Fibroblast of skin of right quadriceps (primary cell): Measurements from ENCODE around the gene NPDC1.

Experiments
- DNase-seq: peaks from one replicate; pipeline ENCODE4 v3.0.0-alpha.2; 2013

NPDC1 gene

DNA sequence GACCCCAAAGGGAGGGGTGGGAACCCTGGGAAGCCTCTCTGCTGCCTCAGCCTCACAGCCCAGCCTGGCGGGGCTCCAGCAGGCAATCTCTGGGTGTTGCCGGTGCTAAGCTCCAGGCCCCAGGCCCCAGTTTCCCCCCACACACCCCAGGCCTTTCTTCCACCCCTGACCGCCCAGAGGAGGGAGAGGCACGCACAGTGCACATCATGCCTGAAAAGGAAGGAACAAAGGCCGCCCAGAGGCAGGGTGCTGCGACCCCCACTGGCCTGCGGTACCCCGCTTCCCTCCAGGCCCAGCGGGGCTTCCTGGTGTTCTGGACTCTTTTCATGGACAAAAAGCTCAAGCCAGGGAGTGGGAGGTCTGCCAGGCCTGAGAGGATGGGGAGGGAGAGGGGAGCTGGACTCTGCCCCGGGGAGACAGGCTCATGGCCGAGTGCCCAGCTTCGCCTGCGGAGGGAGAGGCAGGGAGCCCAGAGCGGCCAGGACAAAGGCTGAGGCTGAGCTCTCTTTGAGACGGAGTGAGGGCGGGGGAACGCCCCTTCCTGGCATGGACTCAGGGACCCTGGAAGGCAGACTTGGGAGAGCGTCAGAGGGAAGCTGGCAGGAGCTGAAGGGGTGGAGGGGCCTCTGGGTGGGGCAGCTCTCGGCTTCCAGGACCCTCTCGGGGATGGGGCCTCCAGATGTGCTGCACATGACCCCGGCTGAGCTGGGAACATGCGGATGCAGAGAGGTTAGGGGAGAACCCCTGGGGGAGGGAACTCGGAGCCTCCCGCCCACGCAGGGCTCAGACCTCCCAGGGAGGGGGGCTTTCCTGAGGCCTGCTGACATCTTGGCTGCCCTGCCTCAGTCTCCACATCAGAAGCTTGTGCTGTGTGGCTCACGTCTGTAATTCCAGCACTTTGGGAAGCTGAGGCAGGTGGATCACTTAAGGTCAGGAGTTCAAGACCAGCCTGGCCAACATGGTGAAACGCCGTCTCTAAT is 9.7 kb upstream of the NPDC1 start:
- DNase-seq: peak; percentile 43

DNA sequence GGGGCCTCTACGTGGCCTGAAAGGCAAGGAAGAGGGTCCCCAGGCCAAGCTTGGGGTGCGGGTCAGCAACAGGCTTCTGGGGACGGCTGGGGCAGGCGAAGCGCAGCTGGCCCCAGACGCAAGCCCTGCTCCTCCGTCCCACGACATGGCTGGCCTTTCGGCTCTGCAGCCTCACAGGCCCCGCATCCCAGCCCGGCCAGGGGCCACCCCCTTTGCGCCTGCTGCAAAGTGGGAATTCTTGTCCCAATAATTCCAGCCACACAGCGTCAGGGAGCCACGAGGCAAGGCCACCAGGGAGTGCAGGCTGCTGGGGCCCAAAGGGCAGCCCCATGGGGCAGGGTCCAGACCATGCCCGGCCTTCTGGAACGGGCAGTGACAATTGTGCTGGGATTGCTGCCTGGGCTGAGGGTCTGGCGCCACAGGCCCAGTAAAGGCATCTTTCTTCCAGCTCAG is 9.0 kb upstream of the NPDC1 start:
- no peak for DNase-seq

DNA sequence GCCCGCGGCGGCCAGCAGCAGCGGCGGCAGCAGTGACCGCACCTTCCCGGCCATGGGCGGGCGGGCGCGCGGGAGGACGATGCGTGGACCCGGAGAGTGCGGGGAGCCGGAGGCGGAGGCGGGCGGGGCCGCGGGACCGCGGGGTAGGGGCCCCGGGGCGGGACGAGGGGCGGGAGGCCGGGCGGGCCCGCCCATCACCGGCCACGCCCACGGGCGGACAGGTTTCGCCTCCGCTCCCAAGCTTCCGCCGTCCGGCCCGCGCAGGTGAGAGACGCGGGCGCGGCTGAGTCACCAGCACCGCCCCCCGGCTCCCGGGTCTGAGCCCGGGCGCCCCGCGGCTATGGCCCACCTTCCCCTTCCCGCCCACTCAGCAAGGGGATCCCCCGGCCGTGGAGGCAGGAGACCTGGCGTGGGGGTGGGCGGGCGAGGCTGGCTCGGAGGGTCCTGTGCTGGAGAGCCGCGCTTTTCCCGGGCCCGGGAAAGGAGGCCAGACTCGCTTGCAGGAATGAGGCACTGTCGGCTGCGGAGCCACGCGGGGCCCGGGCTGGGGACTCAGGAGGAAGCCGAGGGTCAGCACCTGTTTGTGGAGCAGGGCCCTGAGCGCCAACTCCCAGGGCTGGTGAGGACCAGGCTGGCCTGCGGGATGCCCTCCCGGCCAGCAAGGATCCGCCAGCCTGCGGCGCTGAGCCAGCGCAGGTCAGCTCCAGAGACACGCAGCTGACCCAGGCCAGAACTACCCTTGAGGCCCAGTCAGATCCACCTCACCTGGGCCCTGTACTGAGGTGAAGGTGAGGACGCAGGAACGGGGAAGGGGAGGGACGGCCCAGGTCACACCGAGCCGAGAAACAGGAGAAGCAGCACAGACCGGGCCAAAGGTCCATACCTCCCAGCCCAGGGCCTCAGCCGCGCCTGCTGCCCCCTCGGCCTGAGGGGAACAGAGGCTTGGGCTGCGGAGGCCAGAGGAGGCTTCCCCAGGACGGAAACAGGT is 8.3 kb upstream of the NPDC1 start, which contains the start of gene ENTPD2:
Gene ENTPD2 (minus strand): TSS at position 118 of the 988 bp plus-strand sequence. CDS start 64 bp downstream, at position 54.
- no peak for DNase-seq

DNA sequence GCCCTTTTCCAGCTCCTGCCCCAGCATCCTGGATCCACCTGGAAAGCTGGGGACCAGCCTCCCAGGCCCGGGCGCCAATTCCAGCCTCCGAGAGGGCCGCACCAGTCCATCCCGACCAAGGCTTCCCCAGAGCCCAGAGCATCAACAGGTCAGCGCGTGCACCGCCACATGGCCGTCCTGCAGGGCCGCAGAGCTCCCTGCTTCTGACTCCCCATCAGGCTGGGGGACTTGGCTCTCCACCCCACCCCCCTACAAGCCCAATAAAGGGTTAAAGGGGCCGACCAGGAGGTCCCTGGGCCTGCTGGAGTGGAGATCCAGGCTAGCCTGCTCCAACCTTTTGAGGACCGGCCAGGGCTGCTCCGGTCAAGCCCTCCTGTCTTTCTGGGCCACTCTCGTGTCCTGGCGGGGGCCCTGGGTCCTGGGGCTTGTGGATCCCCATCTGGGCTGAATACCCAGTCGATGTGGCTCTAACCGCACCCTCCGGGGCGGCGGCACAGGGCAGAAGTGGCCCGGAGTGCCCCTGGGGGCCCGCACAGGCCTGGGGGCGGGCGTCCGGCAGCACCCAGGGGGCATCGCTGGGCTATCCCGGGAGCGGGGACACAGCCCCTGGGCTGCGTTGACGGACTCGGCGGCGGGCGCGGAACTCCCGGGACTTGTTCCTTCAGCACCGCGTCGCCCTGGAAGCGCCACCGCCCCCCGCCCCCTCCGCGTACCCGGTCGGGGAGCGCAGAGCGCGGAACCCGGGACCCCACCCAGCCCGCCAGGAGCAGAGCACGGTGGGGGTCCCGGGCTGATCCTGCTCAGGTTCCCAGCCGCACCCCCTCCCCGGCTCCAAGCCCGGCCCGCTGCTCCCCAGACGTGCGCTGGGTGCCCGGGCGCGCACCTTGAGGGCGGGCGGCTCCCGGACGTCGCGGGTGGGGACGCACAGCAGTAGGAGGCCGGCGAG is 7.3 kb upstream of the NPDC1 start:
- DNase-seq: no peak

DNA sequence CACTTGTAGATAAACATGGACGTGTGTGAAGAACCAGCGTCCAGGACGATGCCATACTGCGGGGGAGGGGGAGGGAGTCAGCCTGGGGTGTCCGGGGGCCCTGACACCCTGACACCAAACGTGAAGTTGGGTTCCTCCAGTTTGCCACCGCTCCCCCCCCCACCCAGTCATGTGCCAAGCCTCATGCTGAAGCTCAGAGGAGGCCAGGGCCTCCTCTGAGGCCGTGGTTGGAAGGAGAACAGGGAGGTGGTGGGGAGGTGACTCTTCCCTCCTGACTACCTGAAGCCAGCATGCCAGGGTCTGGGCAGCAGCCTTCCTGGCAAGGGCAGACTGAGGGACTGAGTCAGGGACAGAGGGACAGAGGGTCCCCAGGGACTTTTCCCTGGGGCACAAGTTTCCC is 6.3 kb upstream of the NPDC1 start:
- DNase-seq: no peak

DNA sequence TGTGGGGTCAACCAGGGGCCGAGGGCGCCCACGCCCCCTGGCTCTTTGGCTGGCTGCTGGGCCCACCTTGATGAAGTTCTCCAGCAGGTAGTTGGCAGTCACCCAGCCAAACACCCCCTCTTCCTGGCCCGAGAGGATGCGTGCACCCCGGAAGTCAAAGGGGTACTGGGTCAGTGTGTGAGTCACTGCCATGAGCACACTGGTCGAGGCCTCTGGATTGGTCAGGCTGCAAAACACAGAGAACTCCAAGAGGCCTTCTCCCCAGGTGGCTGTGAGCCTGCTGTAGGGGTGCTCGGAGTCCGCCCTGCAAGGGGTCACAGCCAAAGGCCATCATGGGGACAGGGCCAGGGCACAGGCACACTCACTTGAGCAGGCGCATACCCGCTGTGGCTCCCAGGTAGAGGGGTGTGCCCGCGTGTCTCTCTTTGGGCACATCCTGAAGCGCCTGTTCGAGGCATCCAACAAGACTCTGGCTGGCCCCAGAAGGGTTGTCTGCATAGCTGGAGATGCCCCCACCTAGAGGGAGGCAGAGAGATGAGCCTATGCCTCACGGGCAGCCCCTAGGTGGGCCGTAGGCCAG is 5.3 kb upstream of the NPDC1 start:
- no peak for DNase-seq

DNA sequence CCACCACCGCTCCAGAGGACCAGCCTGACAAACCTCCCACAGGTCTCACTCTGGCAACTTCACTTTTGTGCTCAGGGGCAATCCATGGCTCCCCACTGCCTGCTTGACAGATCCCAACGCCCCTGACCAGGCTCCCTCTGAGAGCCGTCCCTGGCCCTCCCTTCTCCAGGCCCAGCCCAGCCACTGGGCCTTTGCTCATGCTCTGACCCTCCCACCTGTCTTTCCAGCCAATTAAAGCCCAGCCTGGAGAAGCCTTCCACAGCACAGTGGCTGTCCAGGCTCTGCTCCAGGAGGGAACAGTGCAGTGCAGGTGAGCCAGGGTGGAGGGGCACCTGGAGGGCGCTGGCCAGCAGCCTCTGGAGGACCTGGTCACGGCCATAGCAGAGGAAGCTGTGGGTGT is 4.6 kb upstream of the NPDC1 start:
- DNase-seq: no peak

DNA sequence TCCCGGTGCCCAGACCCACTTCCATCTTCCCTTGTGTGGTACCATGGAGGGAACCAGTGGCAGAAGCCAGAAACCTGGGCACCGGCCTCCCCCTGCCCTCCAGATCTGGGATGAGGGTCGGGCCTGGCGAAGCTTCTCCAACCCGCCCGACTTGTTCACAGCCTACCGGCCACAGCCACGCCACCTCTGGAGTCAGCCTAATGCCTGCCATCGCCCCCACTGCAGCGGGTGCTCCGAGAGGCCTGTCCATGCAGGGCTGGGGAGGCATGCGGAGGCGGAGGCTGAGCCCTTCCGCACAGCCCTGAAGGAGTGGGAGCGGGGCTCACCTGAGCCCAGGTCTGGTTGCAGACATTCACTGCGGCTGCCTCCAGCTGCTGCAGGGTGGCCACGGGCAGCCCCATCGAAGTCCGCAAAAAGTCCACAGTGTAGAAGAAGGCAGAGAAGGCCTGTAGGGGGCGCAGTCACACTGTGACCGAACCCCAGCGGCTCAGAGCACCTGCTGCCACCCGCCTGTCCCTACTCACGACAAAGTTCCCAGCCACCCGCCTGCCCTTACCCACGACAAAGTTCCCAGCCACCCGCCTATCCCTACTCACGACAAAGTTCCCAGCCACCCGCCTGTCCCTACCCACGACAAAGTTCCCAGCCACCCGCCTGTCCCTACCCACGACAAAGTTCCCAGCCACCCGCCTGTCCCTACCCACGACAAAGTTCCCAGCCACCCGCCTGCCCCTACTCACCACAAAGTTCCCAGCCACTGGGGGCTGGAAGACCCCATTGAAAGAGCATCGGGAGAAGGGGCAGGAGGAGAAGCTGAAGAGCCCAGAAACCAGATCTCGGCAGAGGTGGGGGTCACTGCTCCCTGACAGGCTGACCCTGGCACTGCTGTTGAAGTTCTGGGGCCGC is 3.8 kb upstream of the NPDC1 start:
- DNase-seq: no peak

DNA sequence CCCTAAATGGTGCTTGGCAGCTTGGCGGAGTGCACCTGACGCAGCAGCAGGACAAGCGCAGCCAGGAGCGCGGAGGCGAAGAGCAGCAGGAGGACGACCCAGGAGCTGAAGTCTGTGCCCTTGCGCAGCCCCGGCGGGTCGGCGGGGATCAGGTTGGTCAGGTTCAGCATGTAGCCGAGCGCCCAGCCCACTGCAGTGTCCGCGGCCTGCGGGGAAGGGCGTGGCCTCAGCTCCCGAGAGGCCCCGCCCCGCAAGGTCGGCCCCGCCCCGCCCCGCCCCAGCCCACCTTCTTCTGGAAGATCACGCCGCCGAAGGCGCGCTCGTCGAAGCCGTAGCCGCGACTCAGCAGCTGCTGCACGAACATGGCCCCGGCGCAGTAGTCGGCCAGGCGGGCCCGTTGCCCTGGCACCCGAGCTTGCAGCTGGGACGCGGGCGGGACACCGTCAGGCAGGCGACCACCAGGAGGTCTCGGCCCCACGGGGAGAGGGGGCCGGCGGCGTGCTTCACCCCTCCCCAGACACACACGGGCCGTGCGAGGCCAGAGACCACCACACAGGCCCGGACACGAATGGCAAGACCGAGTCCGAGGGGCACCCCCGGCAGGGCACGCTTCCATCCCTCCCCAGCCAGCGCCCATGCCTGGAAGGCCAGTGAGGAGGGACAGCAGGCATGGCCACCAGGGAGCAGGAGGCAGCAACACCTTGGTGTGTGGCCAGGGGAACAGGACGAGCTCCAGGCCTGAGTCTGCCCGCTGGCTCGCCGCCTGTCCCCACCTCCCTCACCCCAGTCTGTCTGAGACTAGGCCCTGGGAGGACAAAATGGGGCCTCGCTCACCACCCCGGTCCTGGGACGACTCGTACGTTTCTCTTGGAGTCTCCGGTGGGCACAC is 2.9 kb upstream of the NPDC1 start:
- no peak for DNase-seq

DNA sequence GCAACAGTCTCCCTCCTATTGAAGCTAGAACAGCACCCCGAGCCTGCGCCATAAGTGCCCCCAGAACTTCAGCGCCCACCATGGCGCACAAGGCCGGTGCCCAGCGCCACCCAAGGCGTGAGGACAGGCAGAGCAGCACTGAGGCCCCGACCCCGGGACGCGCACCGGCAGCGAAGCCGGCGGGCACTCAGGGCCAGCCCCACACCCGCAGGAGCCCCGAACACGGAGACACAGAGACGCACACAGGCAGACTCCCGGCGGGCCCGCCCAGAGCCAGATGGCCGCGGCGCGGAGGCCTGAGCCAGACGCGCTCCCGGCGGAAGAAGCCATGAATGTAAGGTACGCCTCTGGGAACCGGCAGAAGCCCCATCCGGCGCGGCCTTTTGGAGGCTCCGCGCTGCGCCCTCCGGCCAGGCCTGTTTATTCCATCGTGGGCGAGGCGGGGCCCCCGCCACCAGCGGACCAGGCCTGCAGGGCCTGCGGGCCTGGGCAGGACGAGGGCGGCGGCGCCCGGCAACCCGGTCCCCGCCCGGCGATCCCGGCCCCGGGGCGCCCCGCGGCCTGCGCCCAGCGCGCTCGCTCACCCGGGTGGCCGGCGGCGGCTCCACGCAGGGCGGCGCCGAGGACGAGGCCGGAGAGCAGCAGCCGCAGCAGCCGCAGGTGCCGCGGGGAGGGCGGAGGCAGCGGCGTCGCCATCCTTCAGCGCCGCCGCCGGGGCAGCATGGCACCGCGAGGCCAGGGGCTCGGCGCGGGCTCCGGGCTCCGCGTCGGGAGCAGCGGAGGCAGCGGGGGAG is 486 bp downstream of the NPDC1 start:
- DNase-seq: peak; percentile 21

DNA sequence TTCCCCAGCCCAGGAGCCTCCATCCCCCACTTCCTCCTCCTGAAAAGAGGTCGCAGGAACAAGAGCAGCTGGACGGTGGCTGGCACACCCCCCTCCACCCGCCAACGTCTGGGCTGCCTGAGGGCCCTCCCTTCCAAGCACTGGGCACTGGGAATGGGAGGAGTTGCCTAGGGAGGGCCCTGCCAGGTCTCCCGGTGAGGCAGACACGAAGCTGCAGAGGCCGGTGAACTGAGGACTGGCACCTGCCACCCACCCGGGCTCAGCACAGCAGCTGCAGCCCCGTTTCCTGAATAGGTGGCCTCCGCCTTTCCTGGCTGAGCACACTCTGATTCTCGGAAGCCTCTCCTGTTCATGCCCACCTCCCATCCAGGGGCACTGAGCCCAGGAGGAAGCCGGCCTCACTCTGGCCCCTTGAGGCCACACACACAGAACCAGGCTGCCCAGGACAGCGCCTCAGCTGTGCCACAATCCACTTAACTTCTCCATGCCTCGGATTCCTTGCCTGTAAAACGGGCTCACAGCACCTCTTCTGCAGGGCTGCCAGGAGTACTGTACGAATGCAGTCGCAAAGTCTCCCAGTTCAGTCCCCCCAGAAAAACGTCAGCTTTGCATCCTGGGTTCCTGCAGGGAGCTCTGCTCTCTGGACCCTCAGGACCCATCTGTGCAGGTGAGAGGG is 1.3 kb downstream of the NPDC1 start:
- DNase-seq: no peak

DNA sequence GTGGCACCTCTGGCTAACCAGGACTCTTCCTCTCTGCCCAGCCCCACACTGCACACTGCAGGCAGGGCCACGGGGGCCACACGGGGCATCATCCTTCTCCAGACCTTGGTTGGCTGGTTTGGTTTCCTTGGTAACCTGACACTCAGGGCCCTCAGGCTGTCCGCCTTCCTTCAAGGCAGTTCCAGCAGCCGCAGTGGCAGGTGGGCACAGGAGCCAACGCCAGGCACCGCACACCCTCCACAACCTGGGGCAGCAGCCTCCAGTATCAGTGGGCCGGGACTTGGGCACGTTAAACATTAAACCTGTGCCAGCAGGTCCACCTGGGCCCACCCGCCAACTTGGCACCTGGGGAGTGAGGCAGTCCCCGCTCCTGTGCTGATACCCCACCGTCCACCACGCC is 1.9 kb downstream of the NPDC1 start:
- DNase-seq: no peak

DNA sequence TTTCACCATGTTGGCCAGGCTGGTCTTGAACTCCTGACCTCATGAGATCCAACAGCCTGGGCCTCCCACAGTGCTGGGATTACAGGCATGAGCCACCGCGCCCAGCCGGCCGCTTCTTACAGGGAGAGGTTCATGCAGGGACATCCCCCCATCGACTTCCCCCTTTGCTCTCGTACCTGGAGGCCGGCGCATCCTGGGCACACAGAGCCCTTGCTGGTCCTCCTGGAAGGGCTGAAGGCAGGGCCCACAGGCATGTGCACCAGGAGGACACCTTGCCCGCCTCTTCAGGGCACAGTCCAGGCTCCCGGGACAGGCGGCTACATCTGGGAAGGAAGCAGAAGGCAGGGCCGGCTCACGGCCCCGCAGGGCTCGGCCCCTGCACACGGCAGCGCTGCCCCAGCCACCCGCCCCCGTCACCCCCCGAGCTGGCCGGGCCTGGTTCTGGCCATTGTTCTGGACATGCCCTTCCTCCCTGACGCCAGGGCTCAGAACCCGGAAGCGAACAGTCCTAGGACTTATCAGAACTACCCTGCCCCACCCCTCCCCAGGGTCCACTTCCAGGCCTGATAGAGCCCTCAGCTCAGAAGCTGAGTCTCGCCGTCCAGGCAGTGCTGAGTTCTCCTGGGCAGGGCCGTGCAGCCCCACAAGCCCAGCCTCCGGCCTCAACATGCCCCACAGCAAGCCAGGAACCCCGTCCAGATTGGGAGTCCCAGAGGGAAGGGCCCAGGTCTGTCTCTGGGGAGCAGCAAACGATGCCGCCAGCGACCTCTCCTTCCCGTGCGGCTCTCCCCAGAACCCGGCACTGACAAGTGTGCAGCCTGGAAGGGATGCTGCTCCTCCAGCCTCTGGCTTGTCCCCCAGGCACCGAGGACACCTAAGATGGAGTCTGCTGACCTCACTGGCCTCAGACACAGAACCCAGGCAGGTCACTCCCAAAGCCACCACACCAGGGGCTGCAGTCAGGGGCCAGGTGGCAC is 2.9 kb downstream of the NPDC1 start:
- no peak for DNase-seq

DNA sequence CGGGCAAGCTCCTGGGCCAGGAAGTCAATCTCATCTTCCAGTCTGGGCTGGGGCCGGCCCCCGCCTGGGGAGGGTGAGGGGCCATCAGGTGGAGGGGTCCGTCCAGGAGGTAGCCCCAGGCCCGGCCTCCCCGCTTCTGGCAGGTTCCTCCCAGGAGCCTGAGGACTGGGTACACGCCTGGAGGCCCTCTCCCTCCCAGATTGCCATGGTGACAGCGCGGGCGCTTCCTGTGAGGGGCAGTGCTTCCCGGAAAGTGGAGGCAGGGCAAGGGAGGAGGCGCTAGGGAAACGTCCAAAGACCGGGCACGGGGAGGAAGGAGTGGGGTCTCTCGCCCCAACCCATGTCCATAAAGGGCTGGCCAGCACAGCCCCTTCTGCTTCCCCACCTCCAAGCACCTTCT is 4.9 kb downstream of the NPDC1 start:
- no peak for DNase-seq

DNA sequence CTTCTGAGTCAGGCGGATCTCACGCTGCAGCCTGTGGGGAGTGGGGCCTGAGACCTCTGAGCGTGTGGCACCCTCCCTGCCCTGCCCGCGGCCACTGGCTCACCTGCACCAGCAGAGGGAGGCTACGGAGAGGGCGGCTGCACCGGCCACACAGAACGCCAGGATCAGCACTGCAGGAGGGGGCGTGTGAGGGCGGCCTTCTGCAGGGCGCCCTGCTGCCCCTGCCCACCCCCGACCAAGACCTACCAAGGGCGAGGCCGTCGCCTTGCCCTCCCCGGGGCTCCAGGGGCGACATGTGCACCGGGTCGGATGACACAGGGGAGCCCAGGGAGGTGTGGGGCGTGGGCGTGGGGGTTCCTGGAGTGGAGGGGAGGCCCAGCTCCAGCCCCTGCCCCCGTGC is 5.4 kb downstream of the NPDC1 start:
- DNase-seq: no peak

DNA sequence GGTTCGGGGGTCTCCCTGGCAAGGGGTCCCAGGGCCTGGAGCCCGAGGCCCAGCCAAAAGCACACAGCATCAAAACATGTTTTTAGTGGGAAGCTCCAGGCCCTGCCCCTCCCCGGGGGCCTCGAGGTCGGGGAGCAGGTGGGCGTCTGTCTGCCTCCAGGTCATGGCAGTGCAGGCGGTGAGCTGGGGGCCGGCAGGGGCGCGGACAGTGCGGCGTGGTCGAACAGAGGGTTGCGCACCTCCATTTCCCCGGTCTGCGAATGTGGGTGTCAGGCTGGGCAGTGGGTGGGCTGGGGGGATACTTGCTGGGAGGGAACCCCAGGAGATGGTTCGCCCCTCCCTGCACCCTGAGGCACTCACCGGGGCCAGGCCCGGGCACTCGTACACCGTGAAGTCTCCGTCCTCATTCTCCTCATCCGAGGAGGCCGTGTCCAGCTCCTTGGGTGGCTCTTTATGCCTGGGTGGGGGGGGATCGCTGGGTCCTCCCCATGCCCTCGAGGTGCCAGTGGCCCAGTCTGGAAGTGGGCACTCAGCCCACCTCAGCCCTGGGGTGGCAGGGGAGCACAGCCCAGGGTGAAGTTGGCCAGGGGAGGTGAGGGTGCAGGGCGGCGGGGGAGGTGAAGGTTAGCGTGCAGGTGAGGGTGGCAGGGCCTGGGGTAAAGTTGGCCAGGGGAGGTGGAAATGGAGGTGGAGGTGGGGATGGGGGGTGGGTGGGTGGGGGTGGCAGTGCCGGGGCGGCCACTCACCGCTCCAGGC is 6.2 kb downstream of the NPDC1 start:
- no peak for DNase-seq
